ENCODE results near the gene FLNB.

- TF ChIP-seq CTCF (IDR thresholded peaks at IDR 0.05; ENCODE audit: insufficient read depth, low read depth, low read length) (no peak), EZH2 (IDR thresholded peaks at IDR 0.05; ENCODE audit: insufficient read depth, low read length) (no peak)
Measured at GRCh38 chr3:58035524-58036255, 27.5 kb downstream of the FLNB start.
